HCT116 (cell line): ENCODE data around the gene OTUD5. TPM values are rescaled to one million over a fixed set of nuclear protein-coding genes. Genes with fewer than 3 reads are reported as not detected.

ENCODE experiments used
- ATAC-seq: fragments of 200-7000 bp; cut with Tn5 transposase; 2 replicates; pipeline ENCODE4 v1.9.1; 2020; ENCODE audit warnings: mild to moderate bottlenecking, moderate library complexity
- BruUV-seq: library from RNA; stranded (reverse); fragments of 400-500 nt; replicated peaks from 2 replicates; lab custom pipeline; 2021; lab: Mats Ljungman, UMichigan
- CTCF ChIA-PET: fragments of 300-600 bp; sonication (Branson Sonifier 250); formaldehyde crosslinking; loops from one replicate; lab custom pipeline; 2021; ENCODE audit warnings: antibody characterized with exemption; lab: Charles Lee
- POLR2A ChIA-PET: fragments of 300-600, 350-600 bp; sonication (Branson Sonifier 250); formaldehyde crosslinking; loops from one replicate; lab custom pipeline; 2021; ENCODE audit warnings: antibody characterized with exemption; lab: Charles Lee
- RAD21 ChIA-PET, 2 experiments: fragments of 300-600 bp; sonication (Branson Sonifier 250); formaldehyde crosslinking; loops; one replicate each; lab custom pipeline; 2023; ENCODE audit warnings: low total read pairs in 2 of 2; ENCODE audit not compliant: uncharacterized antibody in 2 of 2, unreplicated experiment in 2 of 2, low non-redundant PET in 1 of 2; lab: Charles Lee
- DNase-seq: peaks from one replicate; pipeline ENCODE4 v3.0.0-alpha.2; 2010; ENCODE audit warnings: low read depth, low spot score
- H2AFZ ChIP-seq: fragments of 200-600 bp; shearing (Covaris generic), sonication (generic); 2 replicates; pipeline ENCODE4 v1.6.1; 2017; ENCODE audit warnings: low read depth, mixed run types, mixed read lengths, antibody characterized with exemption, low read length; ENCODE audit not compliant: poor library complexity, severe bottlenecking
- H3K27ac ChIP-seq: 2 replicates; pipeline ENCODE4 v1.5.1; 2012; ENCODE audit warnings: low read depth, low read length
- H3K27me3 ChIP-seq: fragments of 200-600 bp; sonication (generic); 2 replicates; pipeline ENCODE4 v1.6.1; 2016; ENCODE audit warnings: mixed run types, low read length, mixed read lengths; ENCODE audit not compliant: insufficient read depth
- H3K36me3 ChIP-seq, 2 experiments: fragments of 200-500 bp in 1 of 2; fragments of 200-600 bp in 1 of 2; sonication (Bioruptor generic) in 1 of 2; sonication (generic) in 1 of 2; 2 replicates each; pipeline versions ENCODE4 v1.5.1 to v1.6.1; 2014 to 2016; ENCODE audit warnings: low read length in 2 of 2, inconsistent platforms in 1 of 2, mixed read lengths in 1 of 2, mixed run types in 1 of 2; ENCODE audit not compliant: insufficient read depth in 2 of 2, control insufficient read depth in 1 of 2
- H3K4me1 ChIP-seq, 2 experiments: fragments of 200-600 bp in 1 of 2; sonication (generic) in 1 of 2; 2 replicates each; pipeline versions ENCODE4 v1.5.1 to v1.6.1; 2012 to 2017; ENCODE audit warnings: low read length in 2 of 2, inconsistent platforms in 1 of 2, mild to moderate bottlenecking in 1 of 2, mixed read lengths in 1 of 2, mixed run types in 1 of 2, moderate library complexity in 1 of 2; ENCODE audit not compliant: insufficient read depth in 2 of 2, control insufficient read depth in 1 of 2
- H3K4me2 ChIP-seq: fragments of 200-600 bp; sonication (generic); 2 replicates; pipeline ENCODE4 v1.6.1; 2017; ENCODE audit warnings: mixed run types, low read length, mixed read lengths
- H3K4me3 ChIP-seq, 2 experiments: fragments of 200-600 bp in 1 of 2; sonication (generic) in 1 of 2; replicated peaks in 1 of 2; 2 replicates each; pipeline ENCODE4 v1.5.1; 2011 to 2016; ENCODE audit warnings: low read length in 2 of 2, control low read depth in 1 of 2, low read depth in 1 of 2, mild to moderate bottlenecking in 1 of 2, mixed read lengths in 1 of 2, mixed run types in 1 of 2
- H3K79me2 ChIP-seq: fragments of 200-600 bp; sonication (generic); 2 replicates; pipeline ENCODE4 v1.6.1; 2017; ENCODE audit warnings: mild to moderate bottlenecking, mixed run types, low read length, moderate library complexity, mixed read lengths; ENCODE audit not compliant: insufficient read depth
- H3K9ac ChIP-seq: fragments of 200-600 bp; sonication (generic); 2 replicates; pipeline ENCODE4 v1.6.1; 2016; ENCODE audit warnings: low read length, mixed read lengths
- H3K9me2 ChIP-seq: fragments of 200-600 bp; sonication (generic), shearing (Covaris generic); 2 replicates; pipeline ENCODE4 v1.6.1; 2017; ENCODE audit warnings: mixed run types, mild to moderate bottlenecking, moderate library complexity; ENCODE audit not compliant: insufficient read depth
- H3K9me3 ChIP-seq, 2 experiments: fragments of 200-500 bp in 1 of 2; fragments of 200-600 bp in 1 of 2; sonication (Bioruptor generic) in 1 of 2; sonication (generic) in 1 of 2; 2 replicates each; pipeline ENCODE4 v1.6.1; 2014 to 2017; ENCODE audit warnings: low read length in 2 of 2, mixed read lengths in 2 of 2, inconsistent platforms in 1 of 2, low read depth in 1 of 2, mild to moderate bottlenecking in 1 of 2, mixed run types in 1 of 2, moderate library complexity in 1 of 2; ENCODE audit not compliant: control insufficient read depth in 1 of 2, insufficient read depth in 1 of 2
- H4K20me1 ChIP-seq: fragments of 200-600 bp; sonication (generic), shearing (Covaris generic); 2 replicates; pipeline ENCODE4 v1.6.1; 2017; ENCODE audit warnings: mixed run types, mild to moderate bottlenecking, moderate library complexity; ENCODE audit not compliant: insufficient read depth
- ATF3 ChIP-seq: IDR thresholded peaks from 2 replicates; pipeline ENCODE4 v1.6.1; 2012
- CTCF ChIP-seq, 3 experiments: fragments of 200-600 bp in 1 of 3; sonication (generic) in 1 of 3; IDR thresholded peaks in 2 of 3; conservative IDR thresholded peaks in 1 of 3; 2 replicates each; pipeline ENCODE4 v1.5.1; 2012 to 2017; ENCODE audit warnings: low read depth in 2 of 3, low read length in 2 of 3, antibody characterized with exemption in 1 of 3, borderline replicate concordance in 1 of 3, control low read depth in 1 of 3, mild to moderate bottlenecking in 1 of 3, mixed read lengths in 1 of 3, mixed run types in 1 of 3, moderate library complexity in 1 of 3; ENCODE audit not compliant: insufficient read depth in 1 of 3
- POLR2A ChIP-seq: IDR thresholded peaks from 2 replicates; pipeline ENCODE4 v1.7.0; 2011; ENCODE audit warnings: borderline replicate concordance; ENCODE audit not compliant: insufficient read depth, insufficient read length; ENCODE audit errors: extremely low read depth
- POLR2AphosphoS5 ChIP-seq: IDR thresholded peaks from 2 replicates; pipeline ENCODE4 v1.6.1; 2011; ENCODE audit warnings: mild to moderate bottlenecking, low read depth, low read length, moderate library complexity
- RAD21 ChIP-seq: IDR thresholded peaks from 2 replicates; pipeline ENCODE4 v1.6.1; 2012; ENCODE audit warnings: low read depth, mild to moderate bottlenecking
- TCF7L2 ChIP-seq: IDR thresholded peaks from 2 replicates; pipeline ENCODE4 v1.7.0; 2011; ENCODE audit warnings: borderline replicate concordance, inconsistent platforms; ENCODE audit not compliant: insufficient read depth, insufficient read length; ENCODE audit errors: extremely low read depth
- YY1 ChIP-seq: IDR thresholded peaks from 2 replicates; pipeline ENCODE4 v1.6.1; 2011; ENCODE audit warnings: low read length, low read depth, moderate library complexity, mild to moderate bottlenecking; ENCODE audit not compliant: insufficient replicate concordance; ENCODE audit errors: extremely low read depth
- ZNF274 ChIP-seq: fragments of 200-500 bp; sonication (Bioruptor generic); IDR thresholded peaks from 2 replicates; pipeline ENCODE4 v1.6.1; 2014; ENCODE audit warnings: mild to moderate bottlenecking, low read depth, low read length, inconsistent platforms
- intact Hi-C: fragments of 100-400 bp; cut with micrococcal nuclease; formaldehyde crosslinking; loops from 2 replicates; pipeline ENCODE4 v1.10.0; 2022
- total RNA-seq: library from RNA; stranded (reverse); gene quantifications from one replicate; pipeline ENCODE4 v1.2.1, GENCODE V29; 2021; ENCODE audit not compliant: unreplicated experiment

Gene OTUD5
- total RNA-seq, 1 experiment from 2014 or later: 42.6 TPM

DNA sequence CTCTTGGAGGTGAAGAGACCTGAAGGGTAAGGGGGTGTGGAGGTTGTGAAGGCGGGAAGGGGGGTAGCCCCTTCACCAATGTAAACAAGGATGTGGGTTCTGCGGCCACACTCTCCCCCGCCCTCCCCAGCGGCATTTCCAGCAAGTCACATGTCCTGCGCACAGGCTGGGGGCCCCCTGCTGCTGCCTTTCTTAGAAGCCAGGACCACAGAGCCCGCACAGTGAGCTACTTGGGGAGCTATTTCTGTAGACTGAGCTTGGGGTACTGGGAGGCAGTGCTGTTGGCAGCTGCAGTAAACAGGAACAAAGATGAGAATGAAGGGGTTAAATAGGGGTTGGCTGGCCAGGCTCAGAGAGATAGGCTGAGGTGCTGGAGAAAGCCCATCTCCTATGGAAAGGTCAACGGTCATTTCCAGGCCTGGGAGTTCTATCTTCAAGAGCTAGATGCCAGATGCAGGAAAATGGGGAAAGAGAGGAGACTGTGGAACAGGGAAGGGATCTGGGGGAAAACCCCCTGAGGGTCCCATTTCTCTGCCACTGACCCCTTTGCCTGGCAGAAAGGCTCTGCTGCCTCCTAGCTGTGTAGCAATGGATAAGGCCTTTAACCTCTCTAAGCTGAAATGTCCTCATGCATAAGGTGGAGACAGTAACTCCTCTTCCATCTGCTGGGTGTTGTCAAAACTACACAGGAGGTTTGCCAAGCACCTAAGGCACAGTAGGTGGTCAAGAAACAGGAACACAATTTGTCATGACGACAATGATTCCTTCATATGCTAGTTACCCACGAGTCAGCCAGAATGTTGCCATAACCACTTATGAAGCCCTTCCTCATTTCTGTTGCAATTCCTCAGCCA is 20.1 kb downstream of the OTUD5 start:
- no peaks in the 10 kb centered on the region for H3K4me1 ChIP-seq
- ATAC-seq (no peak), DNase-seq (no peak)
- H3K9me3 ChIP-seq: no peaks in the 10 kb centered on the region
- ChIA-PET POLR2A (no interaction called here), CTCF (no interaction called here), RAD21 (no interaction called here)
- H2AFZ ChIP-seq: no peak overlapping the region
- intact Hi-C loops: no loop called here
- no peak overlapping the region for H3K4me2 ChIP-seq
- H3K79me2 ChIP-seq: peaks cover 24% of the 10 kb centered on the region
- no peak overlapping the region for H3K9ac ChIP-seq
- no peaks in the 10 kb centered on the region for H3K9me2 ChIP-seq
- H3K36me3 ChIP-seq: peaks cover 2 to 3% of the 10 kb centered on the region in 2 experiments; a peak in 3 of 4 replicates
- no TSS peak for BruUV-seq
- TF ChIP-seq RAD21 (no peak), TCF7L2 (no peak), POLR2A (no peak), CTCF (IDR thresholded peaks at IDR 0.05 in 2 of 3, conservative IDR thresholded peaks at IDR 0.05 in 1 of 3; ENCODE audit: borderline replicate concordance in 1 of 3, insufficient read depth in 1 of 3, low read depth in 2 of 3, low read length in 2 of 3) (no peak), ATF3 (no peak), POLR2AphosphoS5 (no peak), YY1 (no peak), ZNF274 (no peak)
- no peak overlapping the region for H3K27ac ChIP-seq
- no peaks in the 10 kb centered on the region for H3K27me3 ChIP-seq
- H3K4me3 ChIP-seq: no peak overlapping the region
- H4K20me1 ChIP-seq: no peaks in the 10 kb centered on the region
